Measurements from ENCODE around the gene FAM219B.
A peak's percentile ranks its signal among the peaks of the same experiment; 100 is the strongest.
"Not testable (repeated sequence)": the region's sequence is repeated elsewhere in the genome, so short reads cannot be mapped to it uniquely, and the experiment has no call there.

Gene FAM219B

DNA sequence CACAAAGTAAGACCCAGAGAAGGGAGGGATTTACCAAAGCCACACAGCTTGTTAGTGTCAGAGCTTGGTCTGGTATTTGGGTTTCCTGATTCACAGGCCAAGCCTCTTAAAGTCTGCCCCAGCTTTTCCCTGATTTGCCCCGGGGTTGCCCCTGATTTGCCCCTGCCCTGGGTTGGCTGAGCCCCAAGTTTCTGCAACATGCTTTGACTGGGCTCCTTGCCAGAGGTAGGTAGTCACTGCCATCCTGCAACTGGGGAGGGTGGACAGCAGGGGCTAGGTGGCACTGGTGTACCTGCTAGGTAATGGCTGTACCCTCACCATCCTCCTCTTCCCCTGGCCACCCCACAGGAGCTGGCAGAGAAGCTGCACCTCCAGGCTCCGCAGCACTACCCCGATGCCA lies 14.3 kb downstream of the FAM219B start:
- H3K27me3 Mint-ChIP-seq, result no peaks in the 10 kb centered on the region
- no peak overlapping the region for H3K4me3 Mint-ChIP-seq
- H3K36me3 Mint-ChIP-seq (ENCODE audit: low read depth), result peaks cover 59% of the 10 kb centered on the region
- peaks cover 48% of the 10 kb centered on the region for H3K4me1 Mint-ChIP-seq (ENCODE audit: low read depth)
- no peak for DNase-seq
- H3K9me3 Mint-ChIP-seq, result no peaks in the 10 kb centered on the region
- H3K27ac Mint-ChIP-seq, result peak overlapping the region; percentile 97

DNA sequence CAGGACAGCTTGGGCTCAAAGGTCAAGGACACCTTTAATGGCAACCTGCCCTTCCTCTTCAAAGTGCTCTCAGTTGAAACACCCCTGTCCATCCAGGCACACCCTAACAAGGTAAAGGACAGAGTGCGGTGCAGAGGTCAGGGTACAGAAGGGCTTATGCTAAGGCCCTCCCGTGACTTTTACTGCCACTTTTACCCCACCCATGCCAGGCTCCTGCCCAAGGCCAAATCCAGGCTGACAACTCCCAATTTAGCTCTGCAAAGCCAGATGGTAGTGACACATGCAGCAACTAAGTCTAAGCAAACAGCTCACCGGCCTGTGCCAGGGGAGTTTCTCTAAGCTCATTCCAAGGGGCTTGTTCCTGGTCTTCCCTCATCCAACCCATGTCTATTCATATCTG lies 15.2 kb downstream of the FAM219B start:
- DNase-seq, result no peak
- peaks cover 48% of the 10 kb centered on the region for H3K4me1 Mint-ChIP-seq (ENCODE audit: low read depth)
- H3K27me3 Mint-ChIP-seq, result no peaks in the 10 kb centered on the region
- peak overlapping the region; percentile 97 for H3K27ac Mint-ChIP-seq
- peaks cover 53% of the 10 kb centered on the region for H3K36me3 Mint-ChIP-seq (ENCODE audit: low read depth)
- no peaks in the 10 kb centered on the region for H3K9me3 Mint-ChIP-seq
- peak overlapping the region; percentile 93 for H3K4me3 Mint-ChIP-seq

DNA sequence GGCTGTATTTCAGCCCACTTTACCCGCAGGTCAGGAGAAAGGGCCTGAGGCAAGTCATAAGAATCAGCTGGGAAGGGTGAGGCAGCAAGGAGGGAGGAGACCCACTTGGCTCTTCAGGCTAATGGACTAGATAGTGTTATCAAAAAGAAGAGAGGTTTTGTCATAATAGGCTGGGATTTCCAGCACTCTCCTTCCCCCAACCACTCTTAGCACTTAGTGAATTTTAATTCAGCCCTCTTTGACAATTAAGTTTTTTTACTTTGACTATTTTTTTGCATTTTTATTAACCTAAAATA lies 16.0 kb downstream of the FAM219B start:
- peaks cover 48% of the 10 kb centered on the region for H3K4me1 Mint-ChIP-seq (ENCODE audit: low read depth)
- H3K36me3 Mint-ChIP-seq (ENCODE audit: low read depth), result peaks cover 44% of the 10 kb centered on the region

DNA sequence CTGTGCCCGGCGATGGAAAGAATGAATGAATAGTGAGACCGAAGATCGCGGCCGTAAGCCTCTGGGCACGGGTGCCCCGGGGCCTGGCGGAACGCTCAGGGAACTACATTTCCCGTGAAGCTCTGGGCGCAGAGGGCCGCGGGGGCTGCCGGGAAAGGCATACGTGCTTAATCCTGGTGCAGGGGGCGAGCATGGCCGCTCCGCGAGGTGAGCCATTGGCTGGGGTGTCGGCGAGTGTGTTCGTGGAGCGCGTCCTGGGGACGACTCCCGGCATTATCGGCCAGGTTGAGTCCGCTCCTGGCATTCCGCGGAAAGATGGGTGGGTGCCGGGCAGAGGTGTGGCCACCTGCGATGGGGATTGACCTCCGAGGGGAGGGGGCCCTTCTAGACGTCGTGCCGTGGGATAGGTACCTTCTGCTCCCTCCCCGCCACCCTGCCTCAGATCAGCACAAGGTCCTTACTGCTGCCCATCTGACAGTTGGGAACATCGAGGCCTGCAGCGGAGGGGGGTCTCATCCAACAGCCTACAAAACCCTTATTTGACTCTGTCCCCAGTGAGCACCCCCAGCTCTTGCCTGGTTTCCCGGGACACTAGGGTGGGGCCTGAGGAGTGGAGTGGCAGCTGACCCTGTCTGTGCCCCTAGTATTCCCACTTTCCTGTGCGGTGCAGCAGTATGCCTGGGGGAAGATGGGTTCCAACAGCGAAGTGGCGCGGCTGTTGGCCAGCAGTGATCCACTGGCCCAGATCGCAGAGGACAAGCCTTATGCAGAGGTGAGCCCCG lies 16.6 kb downstream of the FAM219B start, which contains the start of gene MPI:
Gene MPI, plus strand, starts transcription at position 160 of the 782 bp plus-strand sequence. Its CDS starts 32 bp downstream, at position 192.
- DNase-seq, result peak; percentile 91
- H3K9me3 Mint-ChIP-seq, result no peaks in the 10 kb centered on the region
- peaks cover 40% of the 10 kb centered on the region for H3K36me3 Mint-ChIP-seq (ENCODE audit: low read depth)
- H3K4me1 Mint-ChIP-seq (ENCODE audit: low read depth), result peaks cover 48% of the 10 kb centered on the region
- no peaks in the 10 kb centered on the region for H3K27me3 Mint-ChIP-seq
- peak within 1 kb of the TSS; percentile 93 for H3K4me3 Mint-ChIP-seq
- H3K27ac Mint-ChIP-seq, result peak within 1 kb of the TSS; percentile 97

More for the DNA sequence above, 16.0 kb downstream of the FAM219B start:
- H3K27ac Mint-ChIP-seq, result peak overlapping the region; percentile 97
- DNase-seq, result no peak
- H3K9me3 Mint-ChIP-seq, result no peaks in the 10 kb centered on the region
- peak overlapping the region; percentile 93 for H3K4me3 Mint-ChIP-seq
- no peaks in the 10 kb centered on the region for H3K27me3 Mint-ChIP-seq

DNA sequence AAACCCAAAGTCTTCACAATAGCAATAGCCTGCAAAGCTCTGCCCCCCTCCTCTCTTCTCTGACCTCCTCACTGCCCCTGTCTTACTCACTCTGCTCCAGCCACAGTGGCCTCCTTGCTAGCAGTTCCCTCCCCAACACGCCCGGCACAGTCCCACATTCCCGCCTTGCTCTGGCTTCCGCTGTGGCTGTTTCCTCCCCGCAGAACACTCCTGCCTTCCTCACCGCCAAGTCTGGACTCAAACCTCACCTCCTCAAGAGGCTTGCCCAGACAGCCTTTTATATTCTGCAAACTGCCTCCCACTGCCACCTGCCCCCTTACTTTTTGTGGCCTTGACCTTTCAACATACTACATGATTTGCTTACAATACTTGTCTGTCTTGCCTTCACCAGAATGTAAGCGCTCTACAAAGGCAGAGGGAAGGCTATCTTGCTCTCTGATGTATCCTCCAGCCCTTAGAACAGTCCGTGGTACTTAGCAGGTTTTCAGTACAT lies 17.2 kb downstream of the FAM219B start:
- Mint-ChIP-seq H3K9me3 (no peaks in the 10 kb centered on the region), H3K4me3 (peak overlapping the region; percentile 93), H3K4me1 (ENCODE audit: low read depth) (peaks cover 48% of the 10 kb centered on the region), H3K36me3 (ENCODE audit: low read depth) (peaks cover 40% of the 10 kb centered on the region), H3K27ac (peak overlapping the region; percentile 97), H3K27me3 (no peaks in the 10 kb centered on the region)
- DNase-seq, result no peak

DNA sequence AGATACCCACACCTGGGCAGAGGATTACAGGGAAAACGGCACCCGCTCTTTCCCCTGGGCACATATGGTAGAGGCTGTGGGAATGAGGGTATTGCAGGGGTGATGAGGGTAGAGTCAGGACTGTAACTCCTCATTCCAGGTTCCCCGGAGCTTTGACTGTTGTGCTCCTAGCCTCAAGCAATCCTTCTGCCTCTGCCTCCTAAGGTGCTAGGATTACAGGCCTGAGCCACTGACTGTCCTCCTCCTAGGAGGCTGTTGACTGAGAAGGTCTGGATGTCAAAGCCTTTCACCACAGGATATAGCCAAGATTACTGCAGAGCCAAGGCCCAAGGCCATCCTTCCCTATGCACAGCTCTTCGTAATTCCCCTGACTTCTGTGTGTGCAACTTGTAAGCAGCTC lies 17.9 kb downstream of the FAM219B start:
- no peaks in the 10 kb centered on the region for H3K9me3 Mint-ChIP-seq
- H3K36me3 Mint-ChIP-seq (ENCODE audit: low read depth), result peaks cover 39% of the 10 kb centered on the region
- no peaks in the 10 kb centered on the region for H3K27me3 Mint-ChIP-seq
- DNase-seq, result no peak
- peak overlapping the region; percentile 93 for H3K4me3 Mint-ChIP-seq
- peaks cover 47% of the 10 kb centered on the region for H3K4me1 Mint-ChIP-seq (ENCODE audit: low read depth)
- peak overlapping the region; percentile 97 for H3K27ac Mint-ChIP-seq

DNA sequence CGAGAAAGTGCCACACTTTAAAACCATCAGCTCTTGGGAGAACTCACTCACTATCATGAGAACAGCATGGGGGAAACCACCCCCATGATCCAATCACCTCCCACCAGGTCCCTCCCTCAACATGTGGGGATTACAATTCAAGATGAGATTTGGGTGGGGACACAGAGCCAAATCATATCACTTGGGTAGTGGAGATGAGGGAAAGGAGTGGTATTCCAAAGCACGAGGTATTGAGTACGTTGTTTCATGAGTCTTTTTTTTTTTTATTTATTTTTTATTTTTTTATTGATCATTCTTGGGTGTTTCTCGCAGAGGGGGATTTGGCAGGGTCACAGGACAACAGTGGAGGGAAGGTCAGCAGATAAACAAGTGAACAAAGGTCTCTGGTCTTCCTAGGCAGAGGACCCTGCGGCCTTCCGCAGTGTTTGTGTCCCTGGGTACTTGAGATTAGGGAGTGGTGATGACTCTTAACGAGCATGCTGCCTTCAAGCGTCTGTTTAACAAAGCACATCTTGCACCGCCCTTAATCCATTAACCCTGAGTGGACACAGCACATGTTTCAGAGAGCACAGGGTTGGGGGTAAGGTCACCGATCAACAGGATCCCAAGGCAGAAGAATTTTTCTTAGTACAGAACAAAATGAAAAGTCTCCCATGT lies 19.0 kb downstream of the FAM219B start:
- Mint-ChIP-seq H3K4me1 (ENCODE audit: low read depth) (peaks cover 36% of the 10 kb centered on the region), H3K36me3 (ENCODE audit: low read depth) (peaks cover 28% of the 10 kb centered on the region)
- not testable (repeated sequence) for H3K27me3 Mint-ChIP-seq, H3K4me3 Mint-ChIP-seq, DNase-seq, H3K9me3 Mint-ChIP-seq, H3K27ac Mint-ChIP-seq

DNA sequence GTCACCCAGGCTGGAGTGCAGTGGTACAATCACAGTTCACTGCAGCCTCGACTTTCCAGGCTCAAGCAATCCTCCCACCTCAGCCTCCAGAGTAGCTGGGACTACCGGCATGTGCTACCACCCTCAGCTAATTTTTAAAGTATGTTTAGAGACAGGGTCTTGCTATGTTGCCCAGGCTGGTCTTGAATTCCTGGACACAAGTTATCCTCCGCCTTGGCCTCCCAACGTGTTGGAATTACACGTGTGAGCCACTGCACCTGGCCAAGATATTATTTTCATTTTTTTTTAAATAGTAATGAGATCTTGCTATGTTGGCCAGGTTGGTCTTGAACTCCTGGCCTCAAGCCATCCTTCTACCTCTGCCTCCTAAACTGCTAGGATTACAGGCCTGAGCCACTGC lies 21.2 kb downstream of the FAM219B start:
- DNase-seq, result no peak
- Mint-ChIP-seq H3K9me3 (no peaks in the 10 kb centered on the region), H3K4me1 (ENCODE audit: low read depth) (peaks cover 14% of the 10 kb centered on the region), H3K4me3 (no peak overlapping the region), H3K27me3 (no peaks in the 10 kb centered on the region), H3K27ac (no peak overlapping the region), H3K36me3 (ENCODE audit: low read depth) (peaks cover 6% of the 10 kb centered on the region)

DNA sequence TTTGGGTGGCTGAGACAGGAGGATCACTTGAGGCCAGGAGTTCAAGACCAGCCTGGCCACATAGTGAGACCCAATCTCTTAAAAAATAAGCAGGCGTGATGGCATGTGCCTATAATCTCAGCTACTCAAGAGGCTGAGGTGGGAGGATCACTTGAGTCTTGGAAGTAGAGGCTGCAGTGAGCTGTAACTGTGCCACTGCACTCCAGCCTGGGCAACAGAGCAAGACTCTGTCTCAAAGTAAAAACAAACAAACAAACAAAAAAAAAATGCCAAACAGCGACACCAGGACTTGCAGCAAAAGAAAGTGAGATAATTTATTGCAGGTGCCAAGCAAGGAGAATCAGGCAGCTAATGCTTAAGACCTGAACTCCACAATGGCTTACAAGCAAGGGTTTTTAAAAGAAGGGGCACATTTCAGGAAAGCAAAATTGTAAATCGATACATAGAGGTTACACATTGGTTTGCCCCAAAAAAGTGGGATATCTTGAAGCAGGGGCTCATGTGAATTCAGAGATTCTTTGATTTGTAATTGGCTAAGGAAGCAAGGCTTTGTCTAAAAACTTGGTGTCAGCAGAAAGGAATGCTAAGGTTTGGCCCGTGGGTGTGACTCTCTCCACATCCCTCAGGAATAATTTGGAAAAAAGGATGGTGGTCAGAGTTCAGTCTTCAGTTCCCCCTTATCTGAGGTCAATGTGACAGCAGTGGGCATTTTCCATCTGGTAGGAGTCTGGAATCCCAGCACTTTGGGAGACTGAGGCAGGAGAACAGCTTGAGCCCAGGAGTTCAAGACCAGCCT lies 22.0 kb downstream of the FAM219B start:
- H3K27me3 Mint-ChIP-seq, result no peaks in the 10 kb centered on the region
- no peak overlapping the region for H3K27ac Mint-ChIP-seq
- no peak for DNase-seq
- no peaks in the 10 kb centered on the region for H3K36me3 Mint-ChIP-seq (ENCODE audit: low read depth)
- no peak overlapping the region for H3K4me3 Mint-ChIP-seq
- H3K4me1 Mint-ChIP-seq (ENCODE audit: low read depth), result peaks cover 11% of the 10 kb centered on the region
- no peaks in the 10 kb centered on the region for H3K9me3 Mint-ChIP-seq

DNA sequence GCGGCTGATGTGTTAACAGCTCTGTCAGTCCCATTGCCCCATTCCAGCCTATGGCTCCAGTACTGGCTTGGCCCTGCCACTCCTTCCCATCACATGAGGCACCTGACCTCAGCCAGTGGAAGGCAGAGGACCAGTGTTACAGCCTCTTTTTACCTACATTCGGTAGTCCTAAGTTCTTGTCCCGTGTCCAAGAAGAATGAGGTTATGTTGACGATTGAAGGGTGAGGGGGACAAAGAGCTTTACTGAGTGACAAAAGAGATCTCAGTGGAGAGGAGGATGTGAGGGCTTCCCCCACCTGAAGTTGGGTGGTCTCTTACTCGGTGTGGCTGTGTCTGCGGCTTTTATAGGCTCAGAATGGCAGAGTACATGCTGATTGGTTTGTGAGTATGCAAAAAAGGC lies 24.1 kb downstream of the FAM219B start:
- Mint-ChIP-seq H3K27ac (no peak overlapping the region), H3K36me3 (ENCODE audit: low read depth) (no peaks in the 10 kb centered on the region), H3K27me3 (no peaks in the 10 kb centered on the region), H3K9me3 (no peaks in the 10 kb centered on the region), H3K4me3 (no peak overlapping the region), H3K4me1 (ENCODE audit: low read depth) (no peaks in the 10 kb centered on the region)
- no peak for DNase-seq

DNA sequence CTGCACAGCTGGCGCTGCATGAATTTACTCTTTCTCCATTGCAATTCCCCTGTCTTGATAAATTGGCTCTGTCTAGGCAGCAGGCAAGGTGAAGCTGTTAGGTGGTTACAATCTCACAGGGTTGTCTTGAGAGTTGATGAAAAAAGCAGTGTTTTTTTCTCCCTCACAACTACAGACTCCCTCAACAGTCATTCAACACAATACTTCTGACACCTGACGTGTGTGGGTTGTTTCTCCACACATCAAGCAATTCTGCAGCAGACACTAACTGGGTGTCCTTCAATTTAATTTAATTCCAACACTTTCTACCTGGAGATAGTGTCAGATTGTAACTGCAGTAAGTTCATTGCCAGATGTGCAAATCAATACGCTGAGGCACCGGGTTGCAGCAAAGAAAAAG lies 28.4 kb downstream of the FAM219B start:
- H3K4me1 Mint-ChIP-seq (ENCODE audit: low read depth), result peaks cover 7% of the 10 kb centered on the region
- H3K27ac Mint-ChIP-seq, result no peak overlapping the region
- no peak for DNase-seq
- H3K4me3 Mint-ChIP-seq, result no peak overlapping the region
- H3K27me3 Mint-ChIP-seq, result no peaks in the 10 kb centered on the region
- no peaks in the 10 kb centered on the region for H3K36me3 Mint-ChIP-seq (ENCODE audit: low read depth)
- H3K9me3 Mint-ChIP-seq, result no peaks in the 10 kb centered on the region

DNA sequence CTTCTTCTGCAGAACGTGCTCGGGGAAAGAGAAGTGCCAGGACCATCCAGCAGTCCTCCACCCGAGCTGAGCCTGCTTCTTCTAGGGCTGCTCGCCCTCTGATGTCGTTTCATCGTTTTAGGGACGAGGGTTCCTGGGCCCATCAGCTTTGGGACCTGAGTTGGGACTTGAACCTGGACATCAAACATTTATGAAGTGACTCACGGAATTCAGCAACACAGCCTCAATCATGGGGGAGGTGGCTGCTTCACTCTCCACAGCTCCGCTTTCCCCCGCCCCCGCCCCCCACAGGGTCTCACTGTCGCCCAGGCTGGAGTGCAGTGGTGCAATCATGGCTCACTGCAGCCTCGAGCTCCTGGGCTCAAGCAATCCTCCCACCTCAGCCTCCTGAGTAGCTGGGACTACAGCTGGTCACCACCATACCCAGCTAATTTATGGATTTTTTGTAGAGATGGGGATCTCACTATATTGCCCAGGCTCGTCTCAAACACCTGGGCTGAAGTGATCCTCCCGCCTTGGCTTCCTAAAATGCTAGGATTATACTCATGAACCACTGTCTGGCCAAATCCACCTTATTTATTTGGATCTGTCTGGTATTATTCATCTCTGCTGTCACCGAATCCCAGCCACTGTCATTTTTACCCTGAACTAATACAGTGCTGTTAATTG lies 32.8 kb downstream of the FAM219B start:
- H3K36me3 Mint-ChIP-seq (ENCODE audit: low read depth), result peaks cover 24% of the 10 kb centered on the region
- peak overlapping the region; percentile 93 for H3K4me3 Mint-ChIP-seq
- H3K27ac Mint-ChIP-seq, result peak overlapping the region; percentile 90

DNA sequence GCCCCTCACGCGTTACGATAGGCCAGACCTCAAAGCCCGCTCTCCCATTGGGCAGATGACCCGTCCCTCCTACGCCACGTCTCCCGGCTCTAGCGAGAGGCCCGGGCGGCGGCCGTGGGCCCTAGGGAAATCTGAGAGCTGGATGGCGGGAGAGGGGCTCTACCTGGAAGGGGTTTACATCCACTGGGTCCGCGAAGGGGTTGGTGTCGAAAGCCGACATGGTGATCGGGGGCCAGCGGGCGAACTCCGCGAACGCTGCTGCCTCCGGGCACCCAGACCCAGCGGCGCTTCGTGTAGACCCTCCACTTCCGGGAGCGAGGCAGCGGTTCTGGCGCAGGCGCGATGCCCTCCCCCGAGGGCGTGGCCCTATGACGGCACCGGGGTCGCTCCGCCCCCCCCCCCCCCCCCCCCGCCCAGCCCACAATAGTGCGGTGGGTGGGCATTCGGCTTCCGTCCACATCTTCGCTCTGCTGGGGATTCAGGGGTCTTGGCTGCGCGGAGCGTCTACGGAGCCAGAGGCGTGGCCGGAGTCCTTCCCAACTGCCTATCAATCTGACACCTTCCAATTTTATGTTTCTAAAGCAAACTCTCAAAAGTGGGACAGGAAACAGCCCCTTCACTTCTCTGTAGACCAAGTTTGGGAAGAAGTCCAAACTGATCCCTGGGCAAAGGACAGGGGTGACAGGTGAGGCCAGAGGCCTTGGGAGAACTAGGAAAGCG lies 33.5 kb downstream of the FAM219B start, which contains the start of gene SCAMP2:
Gene SCAMP2, minus strand, starts transcription at position 330 of the 720 bp plus-strand sequence. Its CDS starts 110 bp downstream, at position 220.
- H3K4me3 Mint-ChIP-seq, result peak within 1 kb of the TSS; percentile 93
- peaks cover 29% of the 10 kb centered on the region for H3K36me3 Mint-ChIP-seq (ENCODE audit: low read depth)
- peaks cover 50% of the 10 kb centered on the region for H3K4me1 Mint-ChIP-seq (ENCODE audit: low read depth)
- H3K27ac Mint-ChIP-seq, result peak within 1 kb of the TSS; percentile 91
- peak; percentile 95 for DNase-seq
- H3K27me3 Mint-ChIP-seq, result no peaks in the 10 kb centered on the region
- no peaks in the 10 kb centered on the region for H3K9me3 Mint-ChIP-seq

More for the DNA sequence above, 32.8 kb downstream of the FAM219B start:
- peaks cover 44% of the 10 kb centered on the region for H3K4me1 Mint-ChIP-seq (ENCODE audit: low read depth)
- H3K27me3 Mint-ChIP-seq, result no peaks in the 10 kb centered on the region
- no peak for DNase-seq
- no peaks in the 10 kb centered on the region for H3K9me3 Mint-ChIP-seq

DNA sequence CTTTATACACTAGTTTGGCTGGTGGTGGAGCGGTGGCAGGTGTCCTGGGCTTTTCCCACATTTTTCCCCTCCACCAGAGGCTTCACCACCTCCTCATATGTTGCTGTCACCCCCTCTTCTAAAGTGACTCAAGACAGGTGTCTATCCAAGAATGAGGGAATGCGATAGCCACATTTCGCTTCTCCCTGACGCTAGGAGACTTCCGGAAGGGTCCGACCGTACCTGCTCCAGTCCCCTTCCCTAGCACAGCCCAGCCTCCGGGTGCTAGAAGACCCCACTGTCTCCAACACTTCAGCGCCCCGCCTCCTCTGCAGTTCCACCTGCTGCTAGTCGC lies 34.0 kb downstream of the FAM219B start:
- Mint-ChIP-seq H3K27me3 (no peaks in the 10 kb centered on the region), H3K36me3 (ENCODE audit: low read depth) (peaks cover 34% of the 10 kb centered on the region), H3K4me3 (peak overlapping the region; percentile 93), H3K4me1 (ENCODE audit: low read depth) (peaks cover 56% of the 10 kb centered on the region), H3K9me3 (no peaks in the 10 kb centered on the region), H3K27ac (peak overlapping the region; percentile 91)
- DNase-seq, result no peak
